ENCODE results near the gene PITPNM1.

- no peak for TF ChIP-seq CTCF (IDR thresholded peaks at IDR 0.05)
- no peak for TF ChIP-seq POLR2A (IDR thresholded peaks at IDR 0.05)
Observed at GRCh38 chr11:67465189-67465510, 40.0 kb downstream of the PITPNM1 start.

Measured in sigmoid colon (tissue), 3 donors.